Loucy (cell line): ENCODE data around the gene ZNF750.

Experiments
- H2AFZ ChIP-seq: fragments of 200-600 bp; sonication (generic); 2 replicates; pipeline ENCODE4 v1.6.0; 2016; ENCODE audit warnings: antibody characterized with exemption, mild to moderate bottlenecking, low read length, moderate library complexity
- H3F3A ChIP-seq: fragments of 200-600 bp; 2 replicates; pipeline ENCODE4 v1.6.0; 2016; ENCODE audit warnings: antibody characterized with exemption, low read depth, mild to moderate bottlenecking
- H3K27me3 ChIP-seq: fragments of 200-600 bp; sonication (generic); 2 replicates; pipeline ENCODE4 v1.6.1; 2014; ENCODE audit warnings: low read length, mild to moderate bottlenecking; ENCODE audit not compliant: insufficient read depth, poor library complexity, severe bottlenecking
- H3K36me3 ChIP-seq: fragments of 200-600 bp; sonication (generic); 2 replicates; pipeline ENCODE4 v1.6.1; 2016; ENCODE audit warnings: low read length; ENCODE audit not compliant: insufficient read depth
- H3K4me1 ChIP-seq: fragments of 200-600 bp; sonication (generic); 2 replicates; pipeline ENCODE4 v1.5.1; 2014; ENCODE audit warnings: low read length, mild to moderate bottlenecking; ENCODE audit not compliant: insufficient read depth, poor library complexity, severe bottlenecking
- H3K4me2 ChIP-seq: fragments of 200-600 bp; sonication (generic); 2 replicates; pipeline ENCODE4 v1.6.0; 2014; ENCODE audit warnings: antibody characterized with exemption, low read length, low read depth, mild to moderate bottlenecking; ENCODE audit not compliant: poor library complexity, severe bottlenecking
- H3K4me3 ChIP-seq: fragments of 200-600 bp; sonication (generic); 2 replicates; pipeline ENCODE4 v1.5.1; 2014; ENCODE audit warnings: low read length, mild to moderate bottlenecking, mixed read lengths; ENCODE audit not compliant: poor library complexity, severe bottlenecking
- H3K79me2 ChIP-seq: fragments of 200-600 bp; sonication (generic); 2 replicates; pipeline ENCODE4 v1.6.1; 2014; ENCODE audit warnings: low read length; ENCODE audit not compliant: insufficient read depth
- H3K9ac ChIP-seq: fragments of 200-600 bp; sonication (generic); 2 replicates; pipeline ENCODE4 v1.6.0; 2014; ENCODE audit warnings: mild to moderate bottlenecking, low read depth, low read length, moderate library complexity; ENCODE audit not compliant: poor library complexity, severe bottlenecking
- H3K9me2 ChIP-seq: fragments of 200-600 bp; sonication (generic); replicated peaks from 2 replicates; pipeline ENCODE4 v1.6.1; 2016; ENCODE audit warnings: low read depth, low read length, mixed read lengths
- H3K9me3 ChIP-seq: fragments of 200-600 bp; sonication (generic); 2 replicates; pipeline ENCODE4 v1.6.1; 2014; ENCODE audit warnings: mild to moderate bottlenecking, antibody characterized with exemption, low read length, low read depth; ENCODE audit not compliant: insufficient read depth
- H4K20me1 ChIP-seq: fragments of 200-600 bp; sonication (generic); 2 replicates; pipeline ENCODE4 v1.6.0; 2014; ENCODE audit warnings: antibody characterized with exemption, low read length, mild to moderate bottlenecking; ENCODE audit not compliant: insufficient read depth, poor library complexity, severe bottlenecking
- EZH2phosphoT487 ChIP-seq: fragments of 200-600 bp; IDR thresholded peaks from 2 replicates; pipeline ENCODE4 v1.6.1; 2018; ENCODE audit warnings: antibody characterized with exemption, mild to moderate bottlenecking, moderate library complexity, borderline replicate concordance
- TF ChIP-seq, protein P1 (sequence below): fragments of 200-600 bp; sonication (generic); conservative IDR thresholded peaks from 2 replicates; pipeline ENCODE4 v1.5.1; 2014; ENCODE audit warnings: mild to moderate bottlenecking, antibody characterized with exemption, low read length

ZNF750 gene

DNA sequence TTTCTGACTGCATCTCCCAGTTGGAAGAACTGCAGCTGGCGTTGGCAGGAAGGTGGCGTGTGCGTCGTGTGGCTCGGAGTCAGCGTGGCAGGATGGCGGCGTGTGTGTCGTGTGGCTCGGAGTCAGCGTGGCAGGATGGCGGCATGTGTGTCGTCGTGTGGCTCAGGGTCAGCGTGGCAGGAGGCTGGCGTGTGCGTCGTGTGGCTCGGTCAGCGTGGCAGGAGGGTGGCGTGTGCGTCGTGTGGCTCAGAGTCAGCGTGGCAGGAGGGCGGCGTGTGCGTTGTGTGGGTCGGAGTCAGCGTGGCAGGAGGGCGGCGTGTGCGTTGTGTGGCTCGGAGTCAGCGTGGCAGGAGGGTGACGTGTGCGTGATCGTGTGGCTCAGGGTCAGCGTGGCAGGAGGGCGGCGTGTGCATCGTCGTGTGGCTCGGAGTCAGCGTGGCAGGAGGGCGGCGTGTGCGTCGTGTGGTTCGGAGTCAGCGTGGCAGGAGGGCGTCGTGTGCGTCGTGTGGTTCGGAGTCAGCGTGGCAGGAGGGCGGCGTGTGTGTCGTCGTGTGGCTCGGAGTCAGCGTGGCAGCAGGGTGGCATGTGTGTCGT is 38.3 kb downstream of the ZNF750 start:
- Histone ChIP-seq H3F3A (no peaks in the 10 kb centered on the region), H3K79me2 (peaks cover 38% of the 10 kb centered on the region; the same call in 1 of the 2 replicates), H3K4me1 (no peaks in the 10 kb centered on the region), H3K9ac (no peak overlapping the region), H3K9me2 (no peaks in the 10 kb centered on the region), H4K20me1 (peaks cover 4% of the 10 kb centered on the region), H3K4me2 (no peak overlapping the region), H3K27me3 (no peaks in the 10 kb centered on the region), H3K9me3 (no peaks in the 10 kb centered on the region), H3K36me3 (peaks cover 52% of the 10 kb centered on the region; the same call in 1 of the 2 replicates), H3K4me3 (no peak overlapping the region), H2AFZ (no peak overlapping the region)
- no peak for TF ChIP-seq EZH2phosphoT487
- TF ChIP-seq, protein P1, sequence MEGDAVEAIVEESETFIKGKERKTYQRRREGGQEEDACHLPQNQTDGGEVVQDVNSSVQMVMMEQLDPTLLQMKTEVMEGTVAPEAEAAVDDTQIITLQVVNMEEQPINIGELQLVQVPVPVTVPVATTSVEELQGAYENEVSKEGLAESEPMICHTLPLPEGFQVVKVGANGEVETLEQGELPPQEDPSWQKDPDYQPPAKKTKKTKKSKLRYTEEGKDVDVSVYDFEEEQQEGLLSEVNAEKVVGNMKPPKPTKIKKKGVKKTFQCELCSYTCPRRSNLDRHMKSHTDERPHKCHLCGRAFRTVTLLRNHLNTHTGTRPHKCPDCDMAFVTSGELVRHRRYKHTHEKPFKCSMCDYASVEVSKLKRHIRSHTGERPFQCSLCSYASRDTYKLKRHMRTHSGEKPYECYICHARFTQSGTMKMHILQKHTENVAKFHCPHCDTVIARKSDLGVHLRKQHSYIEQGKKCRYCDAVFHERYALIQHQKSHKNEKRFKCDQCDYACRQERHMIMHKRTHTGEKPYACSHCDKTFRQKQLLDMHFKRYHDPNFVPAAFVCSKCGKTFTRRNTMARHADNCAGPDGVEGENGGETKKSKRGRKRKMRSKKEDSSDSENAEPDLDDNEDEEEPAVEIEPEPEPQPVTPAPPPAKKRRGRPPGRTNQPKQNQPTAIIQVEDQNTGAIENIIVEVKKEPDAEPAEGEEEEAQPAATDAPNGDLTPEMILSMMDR: no peak

DNA sequence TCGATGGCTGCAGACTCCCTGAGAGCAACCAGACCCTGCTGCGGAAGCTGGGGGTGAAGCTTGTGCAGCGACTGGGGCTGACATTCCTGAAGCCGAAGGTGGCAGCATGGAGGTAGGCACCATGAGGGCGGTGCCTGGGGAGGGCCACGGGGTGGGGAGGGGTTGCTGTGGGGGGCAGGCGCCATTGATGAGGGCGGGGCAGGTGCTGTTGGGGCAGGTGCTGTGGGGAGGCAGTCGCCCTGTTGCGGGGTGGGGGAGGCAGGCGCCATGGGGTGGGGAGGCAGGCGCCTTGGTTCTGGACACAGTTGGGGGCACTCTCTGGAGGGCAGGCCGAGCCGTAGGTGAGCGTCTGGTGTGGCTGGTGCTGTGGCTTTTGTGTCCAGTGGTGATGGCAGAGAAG is 38.9 kb downstream of the ZNF750 start:
- Histone ChIP-seq H3K9me2 (no peaks in the 10 kb centered on the region), H3K36me3 (peaks cover 52% of the 10 kb centered on the region; the same call in 1 of the 2 replicates), H3K4me2 (no peak overlapping the region), H3K79me2 (peaks cover 38% of the 10 kb centered on the region; the same call in 1 of the 2 replicates), H3K27me3 (no peaks in the 10 kb centered on the region), H3K4me3 (no peak overlapping the region), H3K4me1 (no peaks in the 10 kb centered on the region), H4K20me1 (peaks cover 4% of the 10 kb centered on the region), H3K9ac (no peak overlapping the region), H3F3A (no peaks in the 10 kb centered on the region), H2AFZ (no peak overlapping the region), H3K9me3 (no peaks in the 10 kb centered on the region)
- TF ChIP-seq, protein P1: no peak
- no peak for TF ChIP-seq EZH2phosphoT487

DNA sequence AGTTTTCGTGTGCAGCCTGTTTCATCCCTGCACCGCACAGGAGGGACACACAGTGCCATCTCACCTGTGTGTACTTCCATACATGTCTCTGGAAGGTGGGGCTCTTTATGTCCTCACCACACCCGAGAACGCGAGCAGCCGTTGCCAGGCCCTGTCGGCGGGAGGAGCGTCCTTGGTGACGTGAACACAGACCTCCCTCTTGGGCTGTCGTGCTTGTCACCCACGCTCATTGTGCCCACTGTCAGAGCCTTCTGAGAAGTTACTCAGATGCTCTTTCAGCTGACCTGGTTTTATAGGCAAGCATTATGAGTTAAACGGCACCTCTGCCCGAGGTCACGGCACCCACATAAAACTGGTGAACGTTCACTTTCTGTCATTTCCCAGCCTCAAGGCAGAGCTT is 40.2 kb downstream of the ZNF750 start:
- Histone ChIP-seq H3K36me3 (peaks cover 57% of the 10 kb centered on the region; the same call in 1 of the 2 replicates), H3K9ac (no peak overlapping the region), H2AFZ (no peak overlapping the region), H4K20me1 (peaks cover 8% of the 10 kb centered on the region), H3F3A (no peaks in the 10 kb centered on the region), H3K4me3 (no peak overlapping the region), H3K9me2 (no peaks in the 10 kb centered on the region), H3K4me2 (no peak overlapping the region), H3K9me3 (no peaks in the 10 kb centered on the region), H3K4me1 (no peaks in the 10 kb centered on the region), H3K27me3 (no peaks in the 10 kb centered on the region), H3K79me2 (peaks cover 43% of the 10 kb centered on the region; the same call in 1 of the 2 replicates)
- TF ChIP-seq, protein P1: no peak
- no peak for TF ChIP-seq EZH2phosphoT487
